Mesodermal cell (in vitro differentiated cells): ENCODE results near the gene ZNF280B.

ENCODE experiments used
- H3K27ac ChIP-seq: 2 replicates; pipeline ENCODE4 v1.7.0; 2013; ENCODE audit warnings: mild to moderate bottlenecking, low read depth, low read length, moderate library complexity; ENCODE audit not compliant: severe bottlenecking
- H3K36me3 ChIP-seq: 2 replicates; pipeline ENCODE4 v1.7.1; 2013; ENCODE audit warnings: mild to moderate bottlenecking, low read length, moderate library complexity; ENCODE audit not compliant: control insufficient read depth, insufficient read depth
- H3K4me1 ChIP-seq: one replicate; pipeline ENCODE4 v1.7.1; 2013; ENCODE audit warnings: mild to moderate bottlenecking, low read length; ENCODE audit not compliant: insufficient read depth, control insufficient read depth, poor library complexity, severe bottlenecking
- H3K4me3 ChIP-seq: 2 replicates; pipeline ENCODE4 v1.7.0; 2013; ENCODE audit warnings: low read length, control low read depth, mild to moderate bottlenecking; ENCODE audit not compliant: insufficient read depth, poor library complexity, severe bottlenecking; ENCODE audit errors: extremely low read depth
- H3K9me3 ChIP-seq: 2 replicates; pipeline ENCODE4 v1.7.1; 2013; ENCODE audit warnings: mild to moderate bottlenecking, low read length, moderate library complexity; ENCODE audit not compliant: control insufficient read depth
- WGBS, 2 experiments: methylation state at CpG; one replicate each; pipeline ENCODE4 v1.1.5; 2013; ENCODE audit warnings: missing lambda C conversion rate in 2 of 2; ENCODE audit not compliant: insufficient coverage in 2 of 2; 5-methylcytosine and 5-hydroxymethylcytosine counted together

The ZNF280B gene

DNA sequence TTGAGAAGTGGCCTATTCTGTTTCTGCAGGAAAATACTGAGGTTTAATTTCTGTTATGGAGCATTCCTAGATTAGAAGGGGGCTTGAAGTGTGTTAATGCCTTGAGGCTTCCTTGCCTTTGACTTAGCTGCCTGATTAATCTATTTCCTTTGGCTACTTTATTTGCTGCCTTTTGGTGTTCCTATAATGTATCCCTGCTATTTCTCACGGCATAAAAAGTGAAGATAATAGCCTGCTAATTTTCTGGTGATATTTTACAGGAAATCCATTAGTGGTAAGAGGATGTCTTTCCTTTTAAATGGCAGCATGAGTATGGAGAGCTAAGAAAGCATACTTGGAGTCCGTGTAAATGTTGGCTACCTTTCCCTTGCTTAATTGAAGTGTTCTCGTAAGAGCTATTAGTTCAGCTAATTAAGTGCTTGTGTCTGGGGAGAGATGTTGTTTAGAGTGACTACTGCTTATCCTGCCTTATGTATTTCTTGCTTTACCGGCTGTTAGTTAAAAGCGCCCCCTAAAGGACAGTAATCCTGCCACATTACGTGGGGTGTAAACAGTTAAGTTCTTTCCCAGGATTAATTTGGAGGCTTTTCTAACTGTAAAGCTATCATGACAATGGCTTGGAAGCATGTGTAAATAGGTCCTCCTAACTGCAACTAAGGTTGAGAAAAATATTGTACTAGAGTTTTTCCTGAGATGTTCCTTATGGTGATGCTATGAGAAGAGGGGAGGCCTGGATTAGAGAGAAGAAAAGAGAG, 45.6 kb downstream of the ZNF280B start:
- Histone ChIP-seq H3K9me3 (peaks cover 25% of the 10 kb centered on the region), H3K36me3 (no peaks in the 10 kb centered on the region), H3K27ac (no peak overlapping the region), H3K4me1 (no peaks in the 10 kb centered on the region), H3K4me3 (no peak overlapping the region)
- WGBS, 2 experiments = 38 to 48% methylated on average over 2 to 6 of the region's 6 CpGs

DNA sequence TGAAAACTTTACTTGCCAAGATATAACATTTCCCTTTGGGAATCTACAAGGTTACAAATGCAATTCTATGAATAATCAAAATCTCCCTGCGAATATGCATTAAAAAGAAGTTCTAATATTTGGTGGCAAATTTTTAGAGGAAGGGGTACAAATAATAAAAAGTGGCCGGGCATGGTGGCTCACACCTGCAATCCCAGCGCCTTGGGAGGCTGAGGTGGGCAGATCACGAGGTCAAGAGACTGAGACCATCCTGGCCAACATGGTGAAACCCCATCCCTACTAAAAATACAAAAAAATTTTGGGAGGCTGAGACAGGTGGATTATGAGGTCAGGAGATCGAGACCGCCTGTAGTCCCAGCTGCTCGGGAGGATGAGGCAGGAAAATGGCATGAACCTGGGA, 47.0 kb downstream of the ZNF280B start:
- no peaks in the 10 kb centered on the region for H3K4me1 ChIP-seq

DNA sequence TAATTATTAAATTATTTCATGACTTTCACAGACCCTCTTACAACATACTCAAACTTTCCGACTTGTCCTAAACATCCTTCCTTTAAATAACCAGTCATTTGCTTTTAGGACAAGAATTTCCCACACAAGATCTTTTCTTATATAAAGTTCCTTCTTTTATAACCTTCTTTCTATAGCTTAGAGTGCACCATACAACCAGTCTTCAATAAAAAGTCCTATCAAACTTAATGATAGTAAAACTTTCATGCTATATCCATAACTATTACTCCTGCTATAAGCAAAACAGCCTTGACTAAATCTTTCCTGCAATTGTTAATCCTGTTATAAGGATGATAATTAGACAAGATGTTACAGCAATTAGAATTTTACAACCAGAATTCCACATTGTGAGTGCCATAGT, 47.4 kb downstream of the ZNF280B start:
- Histone ChIP-seq H3K4me1 (no peaks in the 10 kb centered on the region), H3K27ac (no peak overlapping the region), H3K36me3 (no peaks in the 10 kb centered on the region), H3K4me3 (no peak overlapping the region), H3K9me3 (peaks cover 34% of the 10 kb centered on the region)
- 44 to 70% methylated on average over 1 of the region's 1 CpG for WGBS, 2 experiments

More for the DNA sequence above, 47.0 kb downstream of the ZNF280B start:
- Histone ChIP-seq H3K9me3 (peaks cover 34% of the 10 kb centered on the region), H3K27ac (no peak overlapping the region), H3K4me3 (no peak overlapping the region), H3K36me3 (no peaks in the 10 kb centered on the region)
- 75 to 80% methylated on average over 3 to 5 of the region's 7 CpGs for WGBS, 2 experiments

DNA sequence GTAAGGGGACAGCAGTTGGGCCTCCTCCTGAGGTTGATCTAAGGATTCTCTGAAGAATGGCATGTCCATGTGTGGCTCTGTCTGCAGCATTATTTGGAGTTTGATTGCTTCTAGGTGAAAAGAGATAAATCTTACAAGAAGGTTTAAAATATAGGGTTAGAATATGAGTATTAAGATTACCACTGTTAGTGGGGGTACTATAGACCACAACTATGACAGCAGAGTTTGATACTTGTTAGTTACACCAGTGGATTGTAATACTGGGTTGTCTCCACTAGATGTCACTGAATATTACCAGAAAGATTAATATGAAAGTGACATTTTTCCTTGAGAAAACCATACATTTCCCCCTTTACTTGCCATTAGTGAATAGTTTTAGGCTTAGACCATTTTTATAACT, 47.9 kb downstream of the ZNF280B start:
- no peak overlapping the region for H3K27ac ChIP-seq
- no peaks in the 10 kb centered on the region for H3K4me1 ChIP-seq
- H3K4me3 ChIP-seq = no peak overlapping the region
- no peaks in the 10 kb centered on the region for H3K36me3 ChIP-seq
- H3K9me3 ChIP-seq = peaks cover 34% of the 10 kb centered on the region

DNA sequence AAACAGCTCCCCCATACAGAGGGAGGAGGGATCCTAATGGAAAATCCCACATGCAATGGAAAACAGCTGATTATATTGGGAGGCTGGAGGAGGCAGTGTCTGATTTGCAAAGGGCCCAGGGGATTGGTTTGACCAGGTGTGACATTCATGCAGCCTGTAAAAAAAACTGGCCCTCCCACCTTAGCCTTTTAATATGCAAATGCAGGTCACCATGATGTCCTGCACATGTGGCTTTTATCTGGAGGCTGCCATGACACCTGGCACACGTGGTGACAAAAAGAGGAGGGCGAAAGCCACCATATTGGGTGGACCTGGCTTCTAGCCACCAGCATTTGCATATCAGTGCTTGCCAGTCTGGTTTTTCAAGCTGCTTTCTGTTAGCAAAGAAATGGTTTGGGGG, 48.5 kb downstream of the ZNF280B start:
- Histone ChIP-seq H3K9me3 (peaks cover 34% of the 10 kb centered on the region), H3K4me1 (no peaks in the 10 kb centered on the region), H3K4me3 (no peak overlapping the region), H3K27ac (no peak overlapping the region), H3K36me3 (no peaks in the 10 kb centered on the region)
- 54 to 84% methylated on average over 2 of the region's 2 CpGs for WGBS, 2 experiments

DNA sequence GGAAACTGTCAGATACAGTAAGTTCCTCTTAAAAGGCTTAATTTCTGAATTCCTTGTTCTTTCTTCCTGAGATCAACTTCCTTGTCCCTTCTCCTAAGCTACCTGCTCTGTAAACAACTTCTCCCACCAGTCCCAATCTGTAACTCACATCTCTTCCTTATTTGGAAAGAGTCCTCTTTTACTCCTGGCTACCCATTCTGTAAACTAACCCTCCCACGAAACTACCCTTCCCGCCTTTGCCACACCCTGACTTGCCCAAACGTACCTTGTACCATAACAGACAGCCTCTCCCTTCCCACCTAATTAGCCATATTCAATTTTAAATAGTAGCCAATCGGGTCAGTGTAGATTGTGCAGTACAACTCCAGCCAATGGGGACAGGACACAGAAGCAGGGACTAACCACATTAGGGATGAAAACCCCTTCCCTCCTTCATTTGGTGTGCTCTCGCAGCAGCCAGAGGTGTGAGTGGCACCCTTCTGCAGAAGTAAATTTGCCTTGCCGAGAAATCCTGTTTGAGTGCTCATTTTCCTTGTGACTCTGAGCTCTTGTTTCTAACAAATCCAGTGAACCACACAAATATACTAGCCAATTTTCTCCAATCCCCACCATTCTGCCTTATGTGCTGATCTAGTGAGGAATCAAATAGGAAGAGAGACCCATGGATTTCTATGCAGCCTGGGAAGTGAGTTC, 49.5 kb downstream of the ZNF280B start:
- H3K9me3 ChIP-seq = peaks cover 34% of the 10 kb centered on the region
- no peak overlapping the region for H3K27ac ChIP-seq
- H3K4me1 ChIP-seq = no peaks in the 10 kb centered on the region
- no peaks in the 10 kb centered on the region for H3K36me3 ChIP-seq
- WGBS, 2 experiments = 71 to 80% methylated on average over 6 of the region's 6 CpGs
- no peak overlapping the region for H3K4me3 ChIP-seq

DNA sequence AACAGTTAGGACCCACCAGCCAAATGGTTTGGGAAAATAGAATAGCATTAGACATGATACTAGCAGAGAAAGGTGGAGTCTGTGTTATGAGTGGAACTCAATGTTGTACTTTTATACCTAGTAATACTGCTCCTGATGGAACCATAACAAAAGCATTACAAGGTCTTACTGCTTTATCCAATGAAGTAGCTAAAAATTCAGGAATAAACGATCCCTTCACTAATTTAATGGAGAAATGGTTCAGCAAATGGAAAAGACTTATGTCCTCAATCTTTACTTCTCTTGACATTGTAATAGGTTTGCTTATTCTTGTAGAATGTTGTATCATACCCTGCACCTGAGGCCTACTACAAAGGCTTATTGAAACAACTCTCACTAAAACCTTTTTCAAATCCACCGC, 50.2 kb downstream of the ZNF280B start:
- WGBS, 2 experiments = no CpG with 5 or more reads among the region's 2 CpGs
- Histone ChIP-seq H3K4me3 (no peak overlapping the region), H3K27ac (no peak overlapping the region), H3K4me1 (no peaks in the 10 kb centered on the region), H3K36me3 (no peaks in the 10 kb centered on the region), H3K9me3 (peaks cover 34% of the 10 kb centered on the region)

DNA sequence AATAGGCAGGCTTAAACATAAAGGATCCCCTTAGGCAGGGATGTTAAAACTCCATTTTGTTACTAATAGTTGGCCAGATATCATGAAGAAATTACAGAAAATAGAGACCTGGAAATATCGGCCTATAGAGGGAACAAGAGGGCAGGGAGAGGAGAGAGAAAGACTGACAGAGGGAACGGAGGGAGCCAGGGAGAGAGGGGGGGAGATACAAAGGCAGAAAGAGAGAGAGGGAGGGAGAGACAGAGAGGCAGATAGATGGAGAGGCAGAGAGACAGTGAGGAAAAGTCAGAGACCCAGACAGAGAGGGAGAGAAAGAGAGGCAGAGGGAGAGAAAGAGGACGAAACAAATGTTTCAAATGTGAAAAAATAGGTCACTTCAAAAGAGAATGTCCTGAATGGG, 53.5 kb downstream of the ZNF280B start:
- Histone ChIP-seq H3K4me3 (no peak overlapping the region), H3K36me3 (no peaks in the 10 kb centered on the region), H3K27ac (no peak overlapping the region), H3K4me1 (no peaks in the 10 kb centered on the region), H3K9me3 (peaks cover 29% of the 10 kb centered on the region)
- WGBS, 2 experiments = 39 to 65% methylated on average over 3 of the region's 3 CpGs

DNA sequence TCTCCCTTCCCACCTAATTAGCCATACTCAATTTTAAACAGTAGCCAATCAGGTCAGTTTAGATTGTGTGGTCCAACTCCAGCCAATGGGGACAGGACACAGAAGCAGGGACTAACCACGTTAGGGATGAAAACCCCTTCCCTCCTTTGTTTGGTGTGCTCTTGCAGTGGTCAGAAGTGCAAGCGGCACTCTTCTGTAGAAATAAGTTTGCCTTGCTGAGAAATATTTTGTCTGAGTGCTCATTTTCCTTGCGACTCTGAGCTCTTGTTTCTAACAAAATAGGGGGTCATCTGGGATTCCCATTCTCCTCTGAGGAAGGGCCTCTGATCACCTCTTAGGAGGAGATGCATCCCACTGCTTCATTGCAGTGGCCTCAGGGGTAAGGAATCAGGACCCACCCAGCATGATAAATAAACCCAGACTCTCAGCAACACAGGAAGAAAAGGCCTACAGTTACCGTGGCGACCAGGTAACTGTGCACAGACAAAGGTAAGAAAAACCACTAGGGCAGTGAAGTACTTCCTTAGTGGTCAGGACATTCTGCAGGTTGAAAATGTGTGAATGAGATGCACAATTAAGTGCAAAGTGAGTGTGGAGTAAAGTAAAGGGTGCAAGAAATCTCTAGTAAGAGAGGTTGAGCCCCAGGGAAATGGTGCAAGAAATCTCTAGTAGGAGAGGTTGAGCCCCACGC, 55.4 kb downstream of the ZNF280B start:
- WGBS, 2 experiments = 63 to 65% methylated on average over 3 to 5 of the region's 6 CpGs
- no peaks in the 10 kb centered on the region for H3K36me3 ChIP-seq
- H3K27ac ChIP-seq = no peak overlapping the region
- H3K9me3 ChIP-seq = peaks cover 10% of the 10 kb centered on the region
- H3K4me3 ChIP-seq = no peak overlapping the region
- no peaks in the 10 kb centered on the region for H3K4me1 ChIP-seq

DNA sequence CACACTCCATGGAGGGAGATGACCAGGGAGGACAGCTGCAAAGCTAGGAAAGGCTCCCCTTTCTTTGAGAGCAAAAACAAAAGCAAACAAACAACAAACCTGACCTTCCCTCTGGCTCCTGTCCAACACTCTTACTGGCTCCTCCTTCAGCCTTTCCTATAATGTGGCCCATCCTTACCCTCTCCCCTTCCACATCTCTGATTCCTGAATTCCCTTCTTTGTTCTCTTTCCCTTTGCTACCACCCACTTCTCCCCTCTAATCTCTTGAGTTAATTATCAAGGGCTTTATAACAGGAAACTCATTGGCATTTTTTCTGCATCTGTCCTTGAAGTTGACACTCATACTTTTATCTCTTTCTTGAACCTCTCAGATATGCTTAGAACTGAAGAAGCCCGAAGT, 56.3 kb downstream of the ZNF280B start:
- whole genome bisulfite sequencing, 2 experiments = 75 to 83% methylated on average over 1 of the region's 1 CpG
- H3K4me3 ChIP-seq = no peak overlapping the region
- H3K9me3 ChIP-seq = peaks cover 1% of the 10 kb centered on the region
- H3K4me1 ChIP-seq = no peaks in the 10 kb centered on the region
- no peak overlapping the region for H3K27ac ChIP-seq
- H3K36me3 ChIP-seq = no peaks in the 10 kb centered on the region
